GM18498 (cell line): Measurements from ENCODE around the gene PRAMEF2.
"Not testable (repeated sequence)": the region's sequence is repeated elsewhere in the genome, so short reads cannot be mapped to it uniquely, and the experiment has no call there.

Experiments
- ATAC-seq: cut with Tn5 transposase; IDR thresholded peaks from one replicate; pipeline ENCODE4 v1.9.1; 2021; ENCODE audit warnings: mild to moderate bottlenecking, moderate library complexity; ENCODE audit not compliant: unreplicated experiment

Gene PRAMEF2

DNA sequence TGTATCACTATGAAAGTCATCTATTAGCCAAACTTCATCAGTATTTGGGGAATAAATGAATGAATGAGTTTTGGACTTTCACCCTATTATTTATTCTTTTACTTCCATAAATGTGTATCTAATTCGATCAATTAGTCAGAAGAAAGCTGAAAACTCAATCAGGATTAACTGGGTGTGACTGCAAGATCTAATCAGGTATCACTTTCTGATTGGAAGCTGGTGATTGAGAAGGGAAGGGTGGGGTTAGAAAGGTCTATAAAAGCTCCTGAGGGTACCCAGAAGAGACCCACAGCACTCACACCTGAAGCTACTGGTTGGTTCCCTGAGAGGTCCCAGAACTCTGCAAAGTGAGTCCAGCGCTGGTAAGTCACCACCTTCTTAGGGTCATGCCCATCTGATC, at the start of gene PRAMEF2:
PRAMEF2 (plus strand) TSS at position 301 of the 400 bp plus-strand sequence. CDS start 1,924 bp downstream, outside the sequence.
- not testable (repeated sequence) for ATAC-seq

GRCh38 chr1:12809933-12810332, 47.0 kb upstream of the PRAMEF2 start:
- ATAC-seq = no peak

DNA sequence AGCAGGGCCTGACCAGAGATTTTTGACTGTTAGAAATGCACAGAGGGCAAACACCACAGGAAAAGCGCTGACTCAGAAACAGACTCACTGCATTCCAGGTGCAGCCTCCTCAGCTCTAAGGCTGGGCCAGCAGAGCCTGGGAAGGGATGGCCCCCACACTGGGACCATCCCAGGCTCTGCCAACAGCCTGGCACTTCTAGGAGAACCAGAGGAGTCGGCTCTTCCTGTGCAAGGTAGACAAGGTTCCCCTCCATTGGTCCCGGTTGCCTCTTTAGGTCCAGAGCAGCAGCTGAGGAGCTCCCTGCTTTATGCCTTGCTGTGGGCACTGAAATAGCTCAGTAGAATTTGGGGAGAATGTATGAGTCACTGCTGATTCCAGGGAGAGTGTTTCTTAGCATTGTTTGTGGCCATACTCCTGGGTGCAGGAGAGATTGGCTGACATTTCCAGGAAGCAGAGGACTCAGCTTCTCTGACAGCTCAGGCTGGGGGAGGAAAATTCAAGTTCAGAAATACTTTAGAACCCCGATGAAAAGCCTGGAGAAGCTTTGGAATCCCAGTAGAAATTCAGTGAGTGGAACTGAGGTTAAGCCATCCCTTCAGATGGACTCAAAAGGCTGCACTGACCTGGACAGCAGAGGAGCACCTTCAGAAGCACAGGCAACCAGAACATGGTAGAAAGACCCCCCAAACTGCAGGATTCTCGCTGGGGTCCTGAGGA, 46.0 kb upstream of the PRAMEF2 start:
- no peak for ATAC-seq

- ATAC-seq = no peak
Observed at GRCh38 chr1:12811409-12811784, 45.5 kb upstream of the PRAMEF2 start.

DNA sequence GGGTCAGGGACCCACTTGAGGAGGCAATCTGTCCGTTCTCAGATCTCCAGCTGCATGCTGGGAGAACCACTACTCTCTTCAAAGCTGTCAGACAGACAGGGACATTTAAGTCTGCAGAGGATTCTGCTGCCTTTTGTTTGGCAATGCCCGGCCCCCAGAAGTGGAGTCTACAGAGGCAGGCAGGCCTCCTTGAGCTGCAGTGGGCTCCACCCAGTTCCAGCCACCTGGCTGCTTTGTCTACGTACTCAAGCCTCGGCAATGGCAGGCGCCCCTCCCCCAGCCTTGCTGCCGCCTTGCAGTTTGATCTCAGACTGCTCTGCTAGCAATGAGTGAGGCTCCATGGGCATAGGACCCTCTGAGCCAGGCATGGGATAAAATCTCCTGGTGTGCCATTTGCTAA, 37.8 kb upstream of the PRAMEF2 start:
- not testable (repeated sequence) for ATAC-seq

DNA sequence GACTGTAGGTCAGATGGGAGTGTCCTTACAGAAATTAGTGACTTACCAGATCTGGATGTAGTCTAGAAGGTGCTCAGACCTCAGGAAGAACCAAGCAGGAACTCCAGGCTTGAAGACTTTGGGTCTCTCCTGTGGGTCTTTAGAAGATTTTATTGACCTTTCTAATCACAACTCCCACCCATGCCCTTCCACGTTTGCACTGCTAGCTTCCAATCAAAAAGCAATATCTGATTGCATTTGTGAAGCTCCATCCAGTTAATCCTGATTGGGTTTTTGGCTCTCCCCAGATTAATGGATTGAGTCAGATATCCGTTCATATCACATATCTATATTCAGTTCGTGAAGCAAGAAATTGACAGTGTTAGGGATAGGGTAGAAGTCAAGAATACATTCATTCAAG, 25.6 kb upstream of the PRAMEF2 start, which contains the start of gene PRAMEF11:
PRAMEF11 (minus strand) TSS at position 101 of the 400 bp plus-strand sequence. CDS start 2,621 bp downstream, outside the sequence.
- not testable (repeated sequence) for ATAC-seq

DNA sequence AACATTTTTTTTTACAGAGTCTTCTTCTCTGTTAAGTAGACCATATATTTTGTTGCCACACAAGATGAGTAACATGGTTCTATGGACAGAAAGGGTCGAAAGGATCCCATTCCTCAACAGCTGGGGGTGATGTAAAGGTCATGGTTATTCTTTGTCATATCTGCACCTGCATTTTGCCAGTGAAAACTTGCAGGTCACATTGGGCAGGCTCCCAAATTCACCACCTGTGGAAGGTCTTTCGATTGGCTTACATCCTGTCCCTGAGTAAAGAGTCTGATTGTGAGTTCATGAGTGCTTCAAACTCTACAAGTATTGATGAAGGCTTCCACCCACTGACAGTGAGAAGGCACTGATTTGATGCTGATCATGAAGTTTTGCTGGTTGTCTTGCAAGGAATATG, 23.6 kb upstream of the PRAMEF2 start:
- ATAC-seq = not testable (repeated sequence)

DNA sequence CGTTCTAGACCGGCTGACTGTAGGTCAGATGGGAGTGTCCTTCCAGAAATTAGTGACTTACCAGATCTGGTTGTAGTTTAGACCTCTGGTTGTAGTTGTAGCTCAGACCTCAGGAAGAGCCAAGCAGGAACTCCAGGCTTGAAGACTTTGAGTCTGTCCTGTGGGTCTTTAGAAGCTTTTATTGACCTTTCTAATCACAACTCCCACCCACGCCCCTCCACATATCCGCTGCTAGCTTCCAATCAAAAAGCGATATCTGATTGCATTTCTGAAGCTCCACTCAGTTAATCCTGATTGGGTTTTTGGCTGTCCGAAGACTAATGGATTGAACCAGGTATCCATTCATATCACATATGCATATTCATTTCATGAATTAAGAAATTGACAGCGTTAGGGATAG, 8.3 kb upstream of the PRAMEF2 start, which contains the start of gene HNRNPCL1:
HNRNPCL1 (minus strand) TSS at position 101 of the 400 bp plus-strand sequence. CDS start 431 bp downstream, outside the sequence.
- ATAC-seq = not testable (repeated sequence)

DNA sequence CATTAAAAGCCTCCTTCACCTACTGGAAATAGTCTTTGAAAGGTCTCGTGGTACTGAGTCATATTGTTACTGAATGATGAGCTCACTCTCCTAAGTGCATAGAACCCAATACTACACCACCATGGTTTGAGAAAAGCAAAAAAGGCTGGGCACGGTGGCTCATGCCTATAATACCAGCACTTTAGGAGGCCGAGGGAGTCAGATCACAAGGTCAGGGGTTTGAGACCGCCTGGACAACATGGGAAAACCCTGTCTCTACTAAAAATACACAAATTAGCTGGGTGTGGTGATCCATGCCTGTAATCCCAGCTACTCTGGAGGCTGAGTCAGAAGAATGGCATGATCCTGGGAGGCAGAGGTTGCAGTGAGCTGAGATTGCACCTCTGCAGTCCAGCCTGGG, 5.1 kb upstream of the PRAMEF2 start:
- ATAC-seq = no peak

DNA sequence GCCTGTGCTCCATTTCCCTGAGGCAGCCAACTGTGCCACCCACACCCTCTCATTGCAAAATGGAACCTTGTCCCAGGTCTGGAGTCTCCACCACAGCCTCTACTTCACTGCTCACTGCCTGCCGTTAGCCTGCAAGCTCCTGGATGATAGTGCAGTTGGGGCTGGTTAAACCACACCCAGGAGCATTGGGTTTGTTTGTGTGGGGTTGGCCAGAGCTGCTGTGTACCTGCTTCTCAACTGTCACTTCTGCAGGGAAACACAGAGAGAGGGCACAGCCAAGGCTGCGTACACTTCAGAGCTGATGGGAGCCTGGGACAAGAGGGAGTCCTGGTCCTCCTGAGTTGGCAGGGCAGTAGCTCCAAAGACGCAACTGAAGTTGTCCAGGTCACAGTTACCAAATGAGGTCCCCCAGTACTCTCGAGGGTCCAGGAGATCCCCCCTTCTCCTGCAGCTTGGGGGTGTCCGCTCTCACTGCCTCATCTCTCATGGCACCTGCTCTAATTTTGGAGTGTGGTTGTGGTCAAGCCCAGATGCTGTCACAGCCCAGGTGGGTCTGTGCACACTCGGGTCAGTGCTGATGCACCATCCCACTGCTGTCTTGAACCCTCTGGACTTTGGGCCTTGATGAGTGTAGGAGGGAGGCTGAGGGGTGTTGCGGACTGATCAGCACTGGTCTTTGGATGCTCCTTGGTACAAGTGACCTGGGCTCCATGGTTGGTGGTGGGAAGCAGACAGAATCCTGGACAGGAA, 6.4 kb downstream of the PRAMEF2 start:
- not testable (repeated sequence) for ATAC-seq

- ATAC-seq = not testable (repeated sequence)
Observed at GRCh38 chr1:12878453-12878852, 21.6 kb downstream of the PRAMEF2 start.

- not testable (repeated sequence) for ATAC-seq
Observed at GRCh38 chr1:12886101-12886500, 29.2 kb downstream of the PRAMEF2 start, which contains the start of gene PRAMEF4. TSS of gene PRAMEF4 (minus strand) at chr1:12886201. CDS start at chr1:12883394, 2,807 bp downstream.

- ATAC-seq = not testable (repeated sequence)
Observed at GRCh38 chr1:12898170-12898569, 41.3 kb downstream of the PRAMEF2 start, which contains the start of gene PRAMEF10. TSS of gene PRAMEF10 (minus strand) at chr1:12898270. CDS start at chr1:12895847, 2,423 bp downstream.

GRCh38 chr1:12899186-12899585, 42.3 kb downstream of the PRAMEF2 start:
- ATAC-seq = not testable (repeated sequence)

DNA sequence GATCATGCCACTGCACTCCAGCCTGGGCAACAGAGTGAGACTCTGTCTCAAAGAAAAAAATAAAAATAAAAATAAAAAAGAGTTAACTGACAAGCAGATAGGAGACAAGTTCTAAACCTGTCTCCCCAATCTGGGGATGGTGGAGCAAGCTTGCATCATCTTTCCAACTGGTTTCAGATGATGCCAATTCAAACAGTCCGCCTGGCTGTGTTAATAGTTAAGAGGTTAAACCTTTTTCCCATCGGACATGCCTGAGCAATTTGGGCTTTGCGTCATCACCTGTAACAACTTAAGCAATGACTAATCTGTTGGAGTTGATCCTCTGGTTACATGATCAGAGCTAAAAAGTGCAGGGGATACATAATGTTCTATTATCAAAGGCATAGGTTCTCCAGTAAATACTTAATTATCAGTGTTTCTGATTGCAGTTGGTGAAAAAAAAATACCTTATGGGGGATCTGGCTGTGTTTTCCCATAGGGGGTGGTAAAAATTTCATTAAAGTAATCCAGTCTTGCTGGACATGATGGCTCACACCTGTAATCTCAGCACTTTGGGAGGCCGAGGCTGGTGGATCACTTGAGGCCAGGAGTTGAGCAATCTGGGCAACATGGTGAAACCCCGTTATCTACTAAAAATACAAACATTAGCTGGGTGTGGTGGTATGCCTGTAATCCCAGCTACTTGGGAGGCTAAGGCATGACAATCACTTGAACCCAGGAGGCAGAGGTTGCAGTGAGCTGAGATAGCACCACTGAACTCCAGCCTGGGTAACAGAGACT, 47.1 kb downstream of the PRAMEF2 start:
- ATAC-seq = not testable (repeated sequence)
